Hepatocyte (in vitro differentiated cells): ENCODE data around the gene RFXAP. TPM values are rescaled to one million over a fixed set of nuclear protein-coding genes. Genes with fewer than 3 reads are reported as not detected.
A peak's percentile ranks its signal among the peaks of the same experiment; 100 is the strongest.

Experiments
- DNase-seq: peaks from one replicate; pipeline ENCODE4 v3.0.0-alpha.2; 2016; ENCODE audit warnings: low spot score
- H2AFZ ChIP-seq: fragments of 200-600 bp; sonication (generic); 2 replicates; pipeline ENCODE4 v1.6.0; 2016; ENCODE audit warnings: antibody characterized with exemption, mild to moderate bottlenecking
- H3K27ac ChIP-seq: fragments of 200-600 bp; sonication (generic); 2 replicates; pipeline ENCODE4 v1.5.1; 2016; ENCODE audit warnings: mild to moderate bottlenecking
- H3K27me3 ChIP-seq: fragments of 200-600 bp; sonication (generic); 2 replicates; pipeline ENCODE4 v1.6.1; 2016
- H3K36me3 ChIP-seq: fragments of 200-600 bp; sonication (generic); replicated peaks from 2 replicates; pipeline ENCODE4 v1.5.1; 2016; ENCODE audit warnings: low read depth; ENCODE audit not compliant: insufficient read depth
- H3K4me1 ChIP-seq: fragments of 200-600 bp; sonication (generic); 2 replicates; pipeline ENCODE4 v1.5.1; 2016; ENCODE audit warnings: mild to moderate bottlenecking, moderate library complexity; ENCODE audit not compliant: insufficient read depth
- H3K4me2 ChIP-seq: fragments of 200-600 bp; sonication (generic); 2 replicates; pipeline ENCODE4 v1.6.0; 2016
- H3K4me3 ChIP-seq: fragments of 200-600 bp; sonication (generic); 2 replicates; pipeline ENCODE4 v1.5.1; 2016; ENCODE audit warnings: mild to moderate bottlenecking
- H3K79me2 ChIP-seq: fragments of 200-600 bp; sonication (generic); 2 replicates; pipeline ENCODE4 v1.6.0; 2017; ENCODE audit warnings: mild to moderate bottlenecking
- H3K9me2 ChIP-seq: fragments of 200-600 bp; sonication (generic); replicated peaks from 2 replicates; pipeline ENCODE4 v1.6.0; 2017; ENCODE audit warnings: mild to moderate bottlenecking; ENCODE audit not compliant: insufficient read depth
- H3K9me3 ChIP-seq: fragments of 200-600 bp; sonication (generic); 2 replicates; pipeline ENCODE4 v1.5.1; 2016; ENCODE audit warnings: low read depth, mild to moderate bottlenecking
- H4K20me1 ChIP-seq: fragments of 200-600 bp; sonication (generic); 2 replicates; pipeline ENCODE4 v1.6.0; 2016; ENCODE audit warnings: mild to moderate bottlenecking; ENCODE audit not compliant: insufficient read depth, poor library complexity, severe bottlenecking
- EZH2 ChIP-seq: fragments of 200-600 bp; sonication (generic); IDR thresholded peaks from 2 replicates; pipeline ENCODE4 v1.6.1; 2016; ENCODE audit warnings: antibody characterized with exemption, mild to moderate bottlenecking, borderline replicate concordance
- EZH2phosphoT487 ChIP-seq: fragments of 200-600 bp; sonication (generic); IDR thresholded peaks from one replicate; pipeline ENCODE4 v1.6.1; 2018; ENCODE audit warnings: antibody characterized with exemption, mild to moderate bottlenecking, low read depth, moderate library complexity; ENCODE audit not compliant: unreplicated experiment, severe bottlenecking
- WGBS: methylation state at CpG from one replicate; pipeline ENCODE4 v1.1.6; 2016; ENCODE audit warnings: low lambda C conversion rate; ENCODE audit errors: missing lambda C conversion rate; 5-methylcytosine and 5-hydroxymethylcytosine counted together
- polyA plus RNA-seq: library from polyadenylated mRNA; unstranded; fragments of >200 nt; fragmentation: Nextera tagmentation; extraction: Ambion mirVana; gene quantifications from 2 replicates; pipeline ENCODE4 v1.2.1, GENCODE V29; 2016
- total RNA-seq: library from RNA; depleted of rRNA; stranded (reverse); fragments of >200 nt; gene quantifications from 2 replicates; pipeline ENCODE4 v1.2.3, GENCODE V29; 2014
- TF ChIP-seq, protein P1 (sequence below): fragments of 200-600 bp; sonication (generic); IDR thresholded peaks from 2 replicates; pipeline ENCODE4 v1.5.1; 2016; ENCODE audit warnings: antibody characterized with exemption, mild to moderate bottlenecking; ENCODE audit not compliant: poor library complexity

RFXAP gene
- total and polyA plus RNA-seq, 2 experiments from 2014 or later: 2.9 to 5.8 TPM

DNA sequence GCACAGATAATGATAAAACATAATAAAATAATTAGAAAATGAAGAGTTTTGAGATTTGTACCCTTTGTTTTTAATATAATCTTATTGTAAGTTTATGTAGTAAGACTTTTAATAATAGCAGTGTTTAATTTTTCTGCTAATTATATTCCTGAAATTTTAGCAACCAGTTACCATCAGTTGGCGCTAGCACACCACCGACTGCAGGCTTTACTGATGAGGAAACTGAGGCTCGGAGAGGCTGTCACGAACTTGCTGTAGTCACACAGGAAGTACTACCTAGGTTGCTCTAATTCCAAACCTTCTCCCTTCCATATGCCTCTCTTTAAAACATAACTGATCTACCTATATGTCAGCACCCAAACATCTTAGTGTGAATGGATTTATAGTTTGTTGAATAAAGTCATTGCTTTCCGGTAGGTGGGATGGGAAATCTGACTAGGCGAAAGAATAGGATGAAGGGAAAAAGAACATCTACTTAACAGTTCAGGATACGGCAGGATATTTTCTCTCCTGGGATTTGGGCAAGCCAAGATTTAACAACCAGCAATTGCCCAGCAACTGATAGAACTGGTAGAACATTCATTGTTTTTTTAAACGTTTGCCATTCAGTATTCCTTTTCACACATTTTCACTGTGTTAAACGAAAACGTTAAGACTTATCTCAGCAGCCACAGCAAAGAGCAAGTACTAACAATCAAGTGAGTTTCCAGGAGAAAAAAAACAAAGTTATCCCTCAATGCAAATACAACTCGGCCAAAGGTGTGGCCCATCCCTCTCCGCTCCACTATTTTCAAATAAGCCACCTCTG lies 822 bp upstream of the RFXAP start:
- H3K9me3 ChIP-seq: no peaks in the 10 kb centered on the region
- H4K20me1 ChIP-seq: no peaks in the 10 kb centered on the region
- peaks cover 38% of the 10 kb centered on the region for H3K79me2 ChIP-seq
- H3K4me2 ChIP-seq: peak overlapping the region; percentile 82
- WGBS: 30% methylated on average over 12 of the region's 12 CpGs
- no peaks in the 10 kb centered on the region for H3K36me3 ChIP-seq
- DNase-seq: no peak
- peak overlapping the region; percentile 79 for H2AFZ ChIP-seq
- no peaks in the 10 kb centered on the region for H3K9me2 ChIP-seq
- H3K27ac ChIP-seq: no peak overlapping the region
- H3K27me3 ChIP-seq: no peaks in the 10 kb centered on the region
- H3K4me1 ChIP-seq: peaks cover 14% of the 10 kb centered on the region
- no peak for TF ChIP-seq EZH2
- TF ChIP-seq, protein P1, sequence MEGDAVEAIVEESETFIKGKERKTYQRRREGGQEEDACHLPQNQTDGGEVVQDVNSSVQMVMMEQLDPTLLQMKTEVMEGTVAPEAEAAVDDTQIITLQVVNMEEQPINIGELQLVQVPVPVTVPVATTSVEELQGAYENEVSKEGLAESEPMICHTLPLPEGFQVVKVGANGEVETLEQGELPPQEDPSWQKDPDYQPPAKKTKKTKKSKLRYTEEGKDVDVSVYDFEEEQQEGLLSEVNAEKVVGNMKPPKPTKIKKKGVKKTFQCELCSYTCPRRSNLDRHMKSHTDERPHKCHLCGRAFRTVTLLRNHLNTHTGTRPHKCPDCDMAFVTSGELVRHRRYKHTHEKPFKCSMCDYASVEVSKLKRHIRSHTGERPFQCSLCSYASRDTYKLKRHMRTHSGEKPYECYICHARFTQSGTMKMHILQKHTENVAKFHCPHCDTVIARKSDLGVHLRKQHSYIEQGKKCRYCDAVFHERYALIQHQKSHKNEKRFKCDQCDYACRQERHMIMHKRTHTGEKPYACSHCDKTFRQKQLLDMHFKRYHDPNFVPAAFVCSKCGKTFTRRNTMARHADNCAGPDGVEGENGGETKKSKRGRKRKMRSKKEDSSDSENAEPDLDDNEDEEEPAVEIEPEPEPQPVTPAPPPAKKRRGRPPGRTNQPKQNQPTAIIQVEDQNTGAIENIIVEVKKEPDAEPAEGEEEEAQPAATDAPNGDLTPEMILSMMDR: no peak
- no peak for TF ChIP-seq EZH2phosphoT487
- peak overlapping the region; percentile 86 for H3K4me3 ChIP-seq

DNA sequence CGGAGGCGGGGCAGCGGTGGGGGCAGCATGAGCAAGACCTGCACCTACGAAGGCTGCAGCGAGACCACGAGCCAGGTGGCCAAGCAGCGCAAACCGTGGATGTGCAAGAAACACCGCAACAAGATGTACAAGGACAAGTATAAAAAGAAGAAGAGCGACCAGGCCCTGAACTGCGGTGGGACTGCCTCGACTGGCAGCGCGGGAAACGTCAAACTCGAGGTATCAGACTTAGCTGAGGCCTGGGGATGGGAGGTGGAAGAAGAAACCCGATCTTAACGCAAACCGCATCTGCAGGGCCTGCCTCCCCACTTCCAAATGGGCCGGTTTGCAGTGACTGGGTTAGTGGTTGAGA lies 693 bp downstream of the RFXAP start:
- H4K20me1 ChIP-seq: no peaks in the 10 kb centered on the region
- peaks cover 14% of the 10 kb centered on the region for H3K4me1 ChIP-seq
- no peak overlapping the region for H3K27ac ChIP-seq
- H3K9me2 ChIP-seq: no peaks in the 10 kb centered on the region
- TF ChIP-seq EZH2phosphoT487 (no peak), EZH2 (no peak)
- TF ChIP-seq, protein P1: no peak
- peak overlapping the region; percentile 79 for H2AFZ ChIP-seq
- H3K36me3 ChIP-seq: no peaks in the 10 kb centered on the region
- H3K79me2 ChIP-seq: peaks cover 42% of the 10 kb centered on the region
- no peaks in the 10 kb centered on the region for H3K27me3 ChIP-seq
- H3K9me3 ChIP-seq: no peaks in the 10 kb centered on the region
- H3K4me3 ChIP-seq: peak overlapping the region; percentile 86
- DNase-seq: peak; percentile 19
- WGBS: 2% methylated on average over 20 of the region's 20 CpGs
- H3K4me2 ChIP-seq: peak overlapping the region; percentile 82

DNA sequence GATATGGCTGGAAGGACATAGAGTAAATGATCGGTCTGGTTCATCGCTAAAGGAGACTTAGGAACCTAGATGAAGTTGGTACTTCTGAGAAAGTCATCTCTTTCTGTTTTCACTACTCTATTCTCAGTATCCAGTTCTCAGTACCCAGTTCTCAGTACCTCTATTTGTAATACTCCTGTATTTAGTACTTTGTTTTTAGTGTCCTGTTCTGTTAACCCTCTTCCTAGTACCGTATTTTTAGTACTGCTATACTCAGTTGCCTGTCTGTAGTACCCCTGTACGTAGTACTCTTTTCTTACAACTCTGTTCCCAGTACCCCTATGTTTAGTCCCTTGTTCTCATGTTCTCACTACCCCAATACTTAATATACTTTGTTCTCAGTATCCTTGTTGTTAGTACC lies 1.2 kb downstream of the RFXAP start:
- peaks cover 42% of the 10 kb centered on the region for H3K79me2 ChIP-seq
- H3K9me2 ChIP-seq: no peaks in the 10 kb centered on the region
- H3K4me2 ChIP-seq: peak overlapping the region; percentile 82
- peaks cover 14% of the 10 kb centered on the region for H3K4me1 ChIP-seq
- H3K27me3 ChIP-seq: no peaks in the 10 kb centered on the region
- TF ChIP-seq EZH2 (no peak), EZH2phosphoT487 (no peak)
- TF ChIP-seq, protein P1: no peak
- no peak for DNase-seq
- no peak overlapping the region for H3K27ac ChIP-seq
- H3K36me3 ChIP-seq: no peaks in the 10 kb centered on the region
- peak overlapping the region; percentile 86 for H3K4me3 ChIP-seq
- H3K9me3 ChIP-seq: no peaks in the 10 kb centered on the region
- 81% methylated on average over 4 of the region's 4 CpGs for WGBS
- H4K20me1 ChIP-seq: no peaks in the 10 kb centered on the region
- peak overlapping the region; percentile 79 for H2AFZ ChIP-seq
